B cell (primary cell): ENCODE measurements around the gene MVB12B. TPM values are rescaled to one million over a fixed set of nuclear protein-coding genes. Genes with fewer than 3 reads are reported as not detected.
"Not testable (repeated sequence)": the region's sequence is repeated elsewhere in the genome, so short reads cannot be mapped to it uniquely, and the experiment has no call there.

ENCODE experiments used
- ATAC-seq: fragments of 200-7000 bp; cut with Tn5 transposase; one replicate; pipeline ENCODE4 v1.10.0; 2021; ENCODE audit warnings: low read depth, mild to moderate bottlenecking, moderate number of reproducible peaks, moderate library complexity
- CTCF ChIA-PET: fragments of 350-600 bp; sonication (Branson Sonifier 250); formaldehyde crosslinking; loops from one replicate; lab custom pipeline; 2021; ENCODE audit warnings: antibody characterized with exemption, inconsistent platforms; lab: Charles Lee
- POLR2A ChIA-PET: fragments of 350-600 bp; sonication (Branson Sonifier 250); formaldehyde crosslinking; loops from one replicate; lab custom pipeline; 2021; ENCODE audit warnings: antibody characterized with exemption; lab: Charles Lee
- DNase-seq: peaks from one replicate; pipeline ENCODE4 v3.0.0; 2013
- H2AFZ ChIP-seq: 2 replicates; pipeline ENCODE4 v1.6.1; 2012; ENCODE audit warnings: mild to moderate bottlenecking, low read depth, low read length; ENCODE audit not compliant: insufficient read depth, poor library complexity, severe bottlenecking
- H3K27ac ChIP-seq, 2 donors: 1 replicate in 1 of 2; 2 replicates in 1 of 2; pipeline ENCODE4 v1.5.1; 2012 to 2013; ENCODE audit warnings: low read length in 2 of 2, mild to moderate bottlenecking in 2 of 2, moderate library complexity in 1 of 2
- H3K27me3 ChIP-seq, 4 experiments: fragments of 200-600 bp in 1 of 4; sonication (generic) in 1 of 4; replicated peaks in 1 of 4; 1 replicate in 2 of 4; 2 replicates in 2 of 4; pipeline versions ENCODE4 v1.6.1 to v1.7.0; 2013 to 2016; ENCODE audit warnings: low read length in 3 of 4, mild to moderate bottlenecking in 2 of 4, mixed read lengths in 1 of 4, moderate library complexity in 1 of 4; ENCODE audit not compliant: insufficient read depth in 4 of 4, control insufficient read depth in 3 of 4; ENCODE audit errors: control extremely low read depth in 1 of 4
- H3K36me3 ChIP-seq, 2 experiments: replicated peaks in 1 of 2; 1 replicate in 1 of 2; 2 replicates in 1 of 2; pipeline versions ENCODE4 v1.6.1 to v1.7.1; 2013; ENCODE audit warnings: low read length in 1 of 2; ENCODE audit not compliant: insufficient read depth in 2 of 2, control insufficient read depth in 1 of 2; ENCODE audit errors: control extremely low read depth in 1 of 2, extremely low read depth in 1 of 2
- H3K4me1 ChIP-seq, 2 donors: fragments of 200-600 bp in 1 of 2; sonication (generic) in 1 of 2; 1 replicate in 1 of 2; 2 replicates in 1 of 2; pipeline versions ENCODE4 v1.5.1 to v1.6.1; 2013 to 2017; ENCODE audit warnings: low read length in 2 of 2; ENCODE audit not compliant: control insufficient read depth in 2 of 2, insufficient read depth in 2 of 2
- H3K4me2 ChIP-seq: replicated peaks from 2 replicates; pipeline ENCODE3; 2012; ENCODE audit warnings: mild to moderate bottlenecking, low read depth, low read length; ENCODE audit not compliant: poor library complexity, severe bottlenecking
- H3K4me3 ChIP-seq, 5 experiments: fragments of 200-600 bp in 1 of 5; sonication (generic) in 1 of 5; 1 replicate in 3 of 5; 2 replicates in 2 of 5; pipeline versions ENCODE4 v1.5.1 to v1.7.0; 2011 to 2016; ENCODE audit warnings: low read length in 4 of 5, mild to moderate bottlenecking in 4 of 5, low read depth in 2 of 5, control low read depth in 1 of 5, moderate library complexity in 1 of 5; ENCODE audit not compliant: insufficient read depth in 1 of 5; ENCODE audit errors: control extremely low read depth in 1 of 5, extremely low read depth in 1 of 5
- H3K79me2 ChIP-seq: fragments of 200-600 bp; sonication (generic); one replicate; pipeline ENCODE4 v1.6.0; 2016; ENCODE audit warnings: low read length; ENCODE audit not compliant: control insufficient read depth, insufficient read depth
- H3K9ac ChIP-seq: fragments of 200-600 bp; sonication (generic); 2 replicates; pipeline ENCODE4 v1.6.1; 2017; ENCODE audit warnings: mild to moderate bottlenecking, low read length, moderate library complexity
- H3K9me3 ChIP-seq, 3 donors: one replicate each; pipeline versions ENCODE4 v1.6.1 to v1.7.1; 2013; ENCODE audit warnings: low read length in 2 of 3; ENCODE audit not compliant: control insufficient read depth in 2 of 3, insufficient read depth in 1 of 3; ENCODE audit errors: control extremely low read depth in 1 of 3
- H4K20me1 ChIP-seq: 2 replicates; pipeline ENCODE4 v1.6.0; 2012; ENCODE audit warnings: mild to moderate bottlenecking, low read length; ENCODE audit not compliant: insufficient read depth, control insufficient read depth, poor library complexity, severe bottlenecking
- H3K27ac Mint-ChIP-seq: one replicate; pipeline ENCODE4 v1.8.0; 2021; ENCODE audit warnings: mixed read lengths
- H3K27me3 Mint-ChIP-seq: one replicate; pipeline ENCODE4 v1.8.0; 2021; ENCODE audit warnings: mixed read lengths
- H3K4me1 Mint-ChIP-seq: one replicate; pipeline ENCODE4 v1.8.0; 2021; ENCODE audit warnings: mixed read lengths
- H3K4me3 Mint-ChIP-seq: one replicate; pipeline ENCODE4 v1.8.0; 2021; ENCODE audit warnings: mixed read lengths
- H3K9me3 Mint-ChIP-seq: one replicate; pipeline ENCODE4 v1.8.0; 2022; ENCODE audit warnings: mixed read lengths; ENCODE audit not compliant: insufficient read depth
- EZH2 ChIP-seq: IDR thresholded peaks from 2 replicates; pipeline ENCODE4 v1.6.1; 2012; ENCODE audit warnings: borderline replicate concordance, low read depth, mild to moderate bottlenecking, moderate library complexity, low read length; ENCODE audit not compliant: insufficient read depth, poor library complexity, severe bottlenecking
- WGBS: methylation state at CpG from one replicate; pipeline ENCODE4 v1.1.5; 2013; ENCODE audit warnings: missing lambda C conversion rate; ENCODE audit not compliant: insufficient coverage; 5-methylcytosine and 5-hydroxymethylcytosine counted together
- intact Hi-C: fragments of 100-400 bp; cut with micrococcal nuclease; formaldehyde crosslinking; loops from one replicate; pipeline ENCODE4 v1.10.0; 2022
- polyA plus RNA-seq: library from polyadenylated mRNA; depleted of rRNA; stranded (reverse); fragments of >200 nt; gene quantifications from 2 replicates; pipeline ENCODE4 v1.2.3, GENCODE V29; 2012
- total RNA-seq, 2 donors: library from RNA; stranded (reverse); fragments of 120-200 nt in 1 of 2; gene quantifications; 1 replicate in 1 of 2; 2 replicates in 1 of 2; pipeline versions ENCODE4 v1.2.3 to v1.2.4, GENCODE V29; 2013 to 2022
- TF ChIP-seq, protein P1 (sequence below): fragments of 200-600 bp; IDR thresholded peaks from one replicate; pipeline ENCODE4 v1.8.0; 2022; ENCODE audit warnings: antibody characterized with exemption, mild to moderate bottlenecking

The MVB12B gene
- total and polyA plus RNA-seq, 2 donors (not counting 1 experiment from before 2014, with no cell fraction given): 1.2 to 9.8 TPM

DNA sequence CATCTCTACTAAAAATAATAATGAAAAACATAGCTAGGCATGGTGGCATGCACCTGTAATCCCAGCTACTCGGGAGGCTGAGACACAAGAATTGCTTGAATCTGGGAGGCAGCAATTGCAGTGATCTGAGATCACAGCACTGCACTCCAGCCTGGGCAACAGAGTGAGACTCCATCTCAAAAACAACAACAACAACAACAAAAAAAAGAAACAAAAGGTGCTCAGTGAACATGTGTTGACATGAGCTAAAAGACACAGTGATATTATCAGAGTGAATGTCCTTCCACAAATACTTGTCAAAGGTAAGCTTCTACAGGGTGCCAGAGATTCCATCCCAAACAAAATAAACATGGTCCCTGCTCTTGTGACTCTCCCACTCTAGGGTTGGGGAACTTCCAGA is 211.9 kb downstream of the MVB12B start:
- ATAC-seq: no peak
- no peak overlapping the region for H3K27ac Mint-ChIP-seq
- Histone ChIP-seq H3K27me3 (no peaks in the 10 kb centered on the region), H3K4me2 (no peak overlapping the region), H3K27ac (no peak overlapping the region), H3K79me2 (no peaks in the 10 kb centered on the region), H2AFZ (no peak overlapping the region), H3K4me3 (no peak overlapping the region), H3K36me3 (no peaks in the 10 kb centered on the region), H4K20me1 (no peaks in the 10 kb centered on the region), H3K4me1 (peaks cover 17 to 31% of the 10 kb centered on the region in 2 donors), H3K9me3 (peaks cover 0 to 5% (median 0%) of the 10 kb centered on the region in 3 donors), H3K9ac (no peak overlapping the region)
- DNase-seq: no peak
- intact Hi-C loops: no loop called here
- ChIA-PET POLR2A (no interaction called here), CTCF (interaction anchor here (1.0 to 1.8 kb wide), 4 partner anchors 16 to 40 kb away, joined by 3 to 11 read pairs (median 4); no protein-coding TSS in a partner anchor)
- no peak overlapping the region for H3K4me3 Mint-ChIP-seq
- H3K9me3 Mint-ChIP-seq: no peaks in the 10 kb centered on the region
- TF ChIP-seq EZH2: no peak
- TF ChIP-seq, protein P1, sequence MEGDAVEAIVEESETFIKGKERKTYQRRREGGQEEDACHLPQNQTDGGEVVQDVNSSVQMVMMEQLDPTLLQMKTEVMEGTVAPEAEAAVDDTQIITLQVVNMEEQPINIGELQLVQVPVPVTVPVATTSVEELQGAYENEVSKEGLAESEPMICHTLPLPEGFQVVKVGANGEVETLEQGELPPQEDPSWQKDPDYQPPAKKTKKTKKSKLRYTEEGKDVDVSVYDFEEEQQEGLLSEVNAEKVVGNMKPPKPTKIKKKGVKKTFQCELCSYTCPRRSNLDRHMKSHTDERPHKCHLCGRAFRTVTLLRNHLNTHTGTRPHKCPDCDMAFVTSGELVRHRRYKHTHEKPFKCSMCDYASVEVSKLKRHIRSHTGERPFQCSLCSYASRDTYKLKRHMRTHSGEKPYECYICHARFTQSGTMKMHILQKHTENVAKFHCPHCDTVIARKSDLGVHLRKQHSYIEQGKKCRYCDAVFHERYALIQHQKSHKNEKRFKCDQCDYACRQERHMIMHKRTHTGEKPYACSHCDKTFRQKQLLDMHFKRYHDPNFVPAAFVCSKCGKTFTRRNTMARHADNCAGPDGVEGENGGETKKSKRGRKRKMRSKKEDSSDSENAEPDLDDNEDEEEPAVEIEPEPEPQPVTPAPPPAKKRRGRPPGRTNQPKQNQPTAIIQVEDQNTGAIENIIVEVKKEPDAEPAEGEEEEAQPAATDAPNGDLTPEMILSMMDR: no peak
- H3K27me3 Mint-ChIP-seq: no peaks in the 10 kb centered on the region
- H3K4me1 Mint-ChIP-seq: peaks cover 22% of the 10 kb centered on the region
- no CpG with 5 or more reads among the region's 1 CpG for WGBS

DNA sequence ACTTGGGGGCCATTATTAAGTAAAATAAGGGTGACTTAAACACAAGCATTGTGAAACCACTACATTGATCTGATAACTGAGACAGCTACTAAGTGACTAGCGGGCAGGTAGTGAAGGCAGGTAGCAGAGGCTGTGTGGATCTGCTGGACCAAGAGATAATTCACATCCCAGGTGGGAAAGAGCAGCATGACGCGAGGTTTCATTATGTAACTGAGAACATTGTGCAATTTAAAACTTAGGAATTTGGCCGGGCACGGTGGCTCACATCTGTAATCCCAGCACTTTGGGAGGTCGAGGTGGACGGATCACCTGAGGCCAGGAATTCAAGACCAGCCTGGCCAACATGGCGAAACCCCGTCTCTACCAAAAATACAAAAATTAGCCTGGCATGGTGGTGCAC is 213.8 kb downstream of the MVB12B start:
- H3K9me3 ChIP-seq, H3K36me3 ChIP-seq, H3K4me3 Mint-ChIP-seq, H3K4me2 ChIP-seq, H3K4me3 ChIP-seq, intact Hi-C loops, DNase-seq, ATAC-seq, H3K9ac ChIP-seq, H3K27ac ChIP-seq, H3K9me3 Mint-ChIP-seq, H3K27ac Mint-ChIP-seq, CTCF ChIA-PET, H3K79me2 ChIP-seq, H3K4me1 Mint-ChIP-seq, H2AFZ ChIP-seq, POLR2A ChIA-PET, H3K27me3 Mint-ChIP-seq, H4K20me1 ChIP-seq, H3K27me3 ChIP-seq: not testable (repeated sequence)
- peaks cover 0 to 13% of the 10 kb centered on the region in 2 donors for H3K4me1 ChIP-seq
- 98% methylated on average over 6 of the region's 9 CpGs for WGBS
